SK-MEL-5 (cell line): Measurements from ENCODE around the gene RPAP3. TPM values are rescaled to one million over a fixed set of nuclear protein-coding genes. Genes with fewer than 3 reads are reported as not detected.

Experiments used
- DNase-seq: peaks from one replicate; pipeline ENCODE4 v3.0.0-alpha.2; 2016; ENCODE audit warnings: low read depth, low spot score
- in situ Hi-C: cut with HindIII; loops from 2 replicates; pipeline ENCODE4 v1.10.0; 2016; ENCODE audit warnings: low sequenced_read_pairs, high pct_unique_total_duplicates, low pct_unique_long_range_greater_than_20kb
- total RNA-seq: library from RNA; depleted of rRNA; stranded (reverse); fragments of >200 nt; shearing (Covaris generic); gene quantifications from 2 replicates; pipeline ENCODE4 v1.2.3, GENCODE V29; 2014

The RPAP3 gene
- total RNA-seq, 1 experiment from 2014 or later: 31.7 TPM

DNA sequence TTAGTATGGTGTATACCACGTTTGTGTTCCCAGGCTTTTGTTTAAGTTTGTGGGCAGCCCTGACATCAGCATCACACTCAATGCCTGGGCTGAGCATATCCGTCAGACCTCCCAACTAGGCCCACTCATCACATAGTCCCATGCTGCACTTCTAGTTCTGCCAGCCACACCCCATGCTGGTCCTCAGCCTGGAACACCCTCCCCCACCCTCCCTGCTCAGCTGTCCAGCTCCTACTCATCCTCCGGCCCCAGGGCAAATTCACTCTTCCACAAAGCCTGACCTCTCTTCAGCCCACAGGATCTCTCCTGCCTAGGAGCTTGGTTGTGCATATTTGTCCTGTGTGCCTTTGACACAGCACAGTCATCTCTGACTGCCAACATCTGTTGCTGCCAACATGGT, 23.4 kb upstream of the RPAP3 start:
- in situ Hi-C loops: no loop called here
- DNase-seq: no peak

DNA sequence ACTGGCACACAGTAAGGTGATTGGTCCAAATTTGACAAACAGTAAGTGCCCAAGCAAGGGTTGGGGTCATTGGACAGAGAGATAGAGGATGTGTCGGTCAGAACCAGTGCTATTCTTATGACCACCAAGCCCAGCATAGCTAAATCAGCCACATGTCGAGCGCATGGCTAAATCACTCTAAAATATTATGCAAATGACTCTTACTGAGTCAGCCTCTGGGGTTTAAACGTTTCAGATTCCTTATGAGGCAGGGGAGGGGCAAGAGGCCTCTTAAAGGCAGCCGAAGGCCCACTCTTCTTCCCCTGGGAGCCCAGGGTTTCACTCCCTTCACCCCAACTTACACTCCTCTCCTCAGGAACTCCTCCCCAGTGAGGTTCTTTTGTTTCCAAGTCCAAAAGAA, 20.1 kb upstream of the RPAP3 start:
- no peak for DNase-seq
- in situ Hi-C loops: no loop called here

DNA sequence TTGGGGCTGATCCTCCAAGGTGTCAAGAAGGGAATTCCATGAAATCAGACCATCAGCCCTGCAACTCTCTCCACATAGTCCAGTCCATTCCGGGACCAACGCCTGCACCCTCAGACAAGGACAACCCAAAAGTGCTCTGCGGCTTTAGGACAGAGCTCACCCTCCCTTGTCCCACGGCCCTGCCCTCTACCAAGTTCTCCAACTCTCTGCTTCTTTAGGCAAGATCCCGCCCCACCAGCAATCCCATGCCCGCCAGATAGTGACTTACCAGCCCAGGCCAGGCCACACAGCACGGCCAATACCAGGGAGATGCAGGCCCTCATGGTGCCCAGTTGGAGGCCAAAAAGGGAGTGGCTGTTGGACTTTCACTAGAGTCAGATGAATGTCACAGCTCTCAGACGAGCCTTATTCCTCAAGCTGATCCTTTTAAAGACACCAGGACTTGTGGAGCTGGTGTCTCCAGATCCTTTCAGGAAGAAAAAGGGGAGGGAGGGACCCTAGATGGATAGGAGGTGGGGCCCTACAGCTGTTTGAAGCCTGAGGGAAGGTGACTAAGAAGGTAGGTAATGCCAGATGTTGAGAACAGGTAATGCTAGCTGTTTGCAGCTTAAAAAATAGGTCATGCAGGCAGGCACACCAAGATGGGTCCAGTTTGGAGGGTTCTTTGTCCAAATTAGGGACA, 19.4 kb upstream of the RPAP3 start, which contains the start of gene ENDOU:
Gene ENDOU, minus strand, starts transcription at position 400 of the 682 bp plus-strand sequence. Its CDS starts 77 bp downstream, at position 323.
- in situ Hi-C loops: no loop called here
- no peak for DNase-seq

DNA sequence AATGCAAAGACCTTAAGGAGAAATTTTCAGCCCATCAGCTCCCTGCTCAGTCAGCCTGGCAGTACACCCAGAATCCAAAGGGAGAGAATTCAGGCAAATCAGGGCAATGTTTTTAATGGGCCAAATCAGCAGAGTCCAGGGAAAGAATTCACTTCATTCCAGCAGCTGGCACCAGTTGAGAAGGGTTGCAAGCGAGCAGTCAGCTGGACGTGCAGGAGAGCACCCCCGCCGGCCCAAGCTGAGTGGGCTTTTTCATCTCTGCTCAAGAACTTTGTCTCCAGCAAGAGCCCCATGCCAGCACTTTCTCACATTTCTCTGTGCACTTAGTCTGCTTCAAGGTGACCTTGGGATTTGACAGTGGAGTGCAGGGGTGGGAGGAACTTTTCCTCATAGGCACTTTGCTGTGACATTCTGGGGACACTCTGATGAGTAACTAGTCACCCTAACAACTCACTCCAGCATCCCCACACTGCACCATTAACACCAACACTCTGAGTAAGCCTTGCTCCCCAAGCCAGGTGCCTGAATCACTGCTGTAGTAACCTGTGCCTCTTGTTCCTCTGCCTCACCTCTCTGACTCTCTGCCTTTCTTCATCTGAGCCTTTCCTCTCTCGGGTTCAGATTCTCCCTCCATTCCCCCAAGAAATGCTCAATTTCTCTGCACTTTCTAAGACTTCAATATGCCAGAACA, 17.3 kb upstream of the RPAP3 start:
- no peak for DNase-seq
- in situ Hi-C loops: no loop called here

DNA sequence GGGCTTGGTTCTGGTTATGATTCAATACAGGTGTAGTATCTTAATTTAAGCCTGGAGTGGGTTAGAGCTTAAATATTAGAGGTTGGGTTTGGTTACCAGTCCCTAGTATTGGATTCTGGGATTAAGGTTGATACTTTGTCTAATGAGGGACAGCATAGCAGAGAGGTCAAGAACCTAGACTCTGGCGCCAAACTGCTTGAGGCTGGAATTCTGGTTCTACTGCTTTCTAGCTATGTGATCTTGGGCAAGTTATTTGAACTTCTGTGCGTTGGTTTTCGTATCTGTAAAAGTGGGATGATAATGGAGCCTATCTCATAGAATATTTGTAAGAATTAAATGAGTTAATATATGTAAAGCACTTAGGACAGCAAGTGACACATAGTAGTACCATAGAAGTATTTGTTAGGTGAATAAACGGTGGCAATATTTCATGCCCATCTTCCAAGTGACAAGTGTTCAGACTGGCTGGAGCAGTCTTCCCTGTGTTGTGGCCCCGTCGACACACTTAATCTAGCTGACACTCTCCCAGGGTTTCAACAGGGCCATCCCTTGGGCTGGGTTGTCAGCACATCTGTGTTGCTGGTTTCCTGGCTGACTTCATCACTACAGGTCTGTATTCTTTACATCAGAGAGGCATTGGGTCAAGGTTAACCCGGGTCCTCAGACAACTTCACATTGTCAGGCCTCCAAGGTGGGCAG, 16.5 kb upstream of the RPAP3 start:
- no peak for DNase-seq
- in situ Hi-C loops: no loop called here

DNA sequence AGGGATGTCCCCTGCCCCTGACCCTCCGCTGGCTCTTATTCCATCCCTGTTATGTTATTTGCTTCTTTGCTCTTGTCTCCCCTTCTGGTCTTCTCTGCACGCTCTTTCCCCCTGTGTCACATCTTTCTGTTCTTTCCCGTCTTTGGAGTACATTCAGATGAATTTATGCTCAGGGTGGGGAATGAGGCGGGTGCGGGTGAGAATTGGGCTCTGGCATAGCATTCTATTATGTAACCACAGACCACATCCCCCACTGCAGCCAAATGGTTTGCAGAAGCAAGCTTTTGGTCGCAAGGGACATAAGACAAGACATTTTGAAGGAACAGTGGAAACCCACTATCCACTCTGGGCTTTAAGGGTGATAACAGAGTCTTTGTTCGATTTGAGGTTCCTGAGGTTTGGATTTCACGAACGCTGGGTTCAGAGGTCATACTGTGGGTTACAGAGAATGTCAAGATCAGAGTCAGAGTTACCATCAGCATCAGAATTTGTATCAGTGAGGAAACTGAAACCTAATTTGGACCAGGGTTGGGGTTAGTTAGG, 15.7 kb upstream of the RPAP3 start:
- no peak for DNase-seq
- in situ Hi-C loops: no loop called here

DNA sequence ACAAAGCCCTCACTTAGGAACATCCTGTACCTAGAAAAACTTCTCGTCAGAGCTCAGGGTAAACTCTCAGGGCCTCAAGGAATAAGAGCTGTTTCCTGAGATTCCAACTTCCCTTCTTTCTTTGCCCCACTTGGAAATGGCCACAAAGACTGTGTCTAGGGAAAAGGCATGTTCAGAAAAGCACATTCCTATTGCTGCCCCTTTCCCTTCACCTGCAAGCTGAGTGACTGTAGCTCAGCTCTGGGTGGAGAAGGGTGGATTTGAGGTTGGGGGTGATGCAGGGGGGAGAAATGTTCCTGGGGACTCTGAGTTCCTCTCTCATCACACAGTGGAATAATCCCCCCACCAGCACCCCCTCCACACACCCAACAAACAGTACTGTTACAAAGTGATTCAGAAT, 12.7 kb upstream of the RPAP3 start:
- DNase-seq: no peak
- in situ Hi-C loops: no loop called here

DNA sequence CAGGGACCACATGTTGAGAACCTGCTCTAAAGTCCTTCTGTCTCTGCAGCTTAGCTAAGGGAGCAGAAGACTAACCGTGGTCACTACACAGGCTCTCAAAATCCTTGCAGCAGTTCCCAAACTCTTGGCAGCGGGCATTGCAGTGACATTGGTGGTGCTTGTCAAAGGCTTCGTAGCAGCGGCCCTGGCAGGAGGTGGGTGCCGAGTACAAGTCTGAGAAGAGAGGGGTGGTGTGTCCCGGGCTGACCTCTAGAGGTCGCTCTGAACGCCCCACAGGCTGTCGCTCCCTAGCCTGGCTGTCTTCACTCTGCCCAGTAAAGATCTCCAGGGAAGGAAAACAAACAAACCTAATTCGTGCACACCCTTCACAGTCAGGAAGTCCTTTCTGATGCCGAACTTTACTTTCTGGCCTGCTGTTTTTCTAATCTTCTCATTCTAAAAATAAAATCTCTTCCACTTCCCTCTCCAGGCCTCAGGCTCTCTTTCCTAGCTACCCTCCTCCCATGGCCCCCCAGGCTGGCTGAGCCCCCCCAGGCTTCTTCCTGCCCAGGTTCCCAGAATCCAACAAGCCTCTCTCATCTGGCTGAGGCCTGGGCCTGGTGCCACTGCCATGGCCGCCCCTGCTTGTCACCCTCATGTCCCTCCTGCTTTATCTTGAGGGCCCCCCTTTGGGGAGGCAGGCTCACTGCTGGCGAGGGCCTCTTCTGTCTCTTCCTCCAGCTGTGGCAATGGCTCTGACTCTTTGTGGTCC, 11.8 kb upstream of the RPAP3 start:
- in situ Hi-C loops: no loop called here
- peak; percentile 83 for DNase-seq

DNA sequence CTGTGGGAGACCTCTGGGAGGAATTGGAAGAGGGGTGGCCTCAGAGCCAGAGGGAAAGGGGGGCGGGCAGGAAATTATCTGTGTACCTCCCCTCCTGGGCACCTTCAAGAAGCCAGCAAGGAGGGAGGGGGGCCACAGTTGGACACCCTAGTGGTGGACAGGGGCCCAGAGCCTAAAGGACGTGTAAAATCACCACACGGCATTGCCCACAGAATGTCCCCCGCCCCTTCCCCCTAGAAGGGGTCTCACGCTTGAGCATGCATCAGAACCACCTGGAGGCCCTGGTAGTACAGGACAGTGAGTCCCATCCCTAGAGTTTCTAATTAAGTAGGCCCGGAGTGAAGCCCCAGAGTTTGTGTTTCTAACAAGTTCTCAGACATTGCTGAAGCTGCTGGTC, 11.2 kb upstream of the RPAP3 start:
- in situ Hi-C loops: no loop called here

DNA sequence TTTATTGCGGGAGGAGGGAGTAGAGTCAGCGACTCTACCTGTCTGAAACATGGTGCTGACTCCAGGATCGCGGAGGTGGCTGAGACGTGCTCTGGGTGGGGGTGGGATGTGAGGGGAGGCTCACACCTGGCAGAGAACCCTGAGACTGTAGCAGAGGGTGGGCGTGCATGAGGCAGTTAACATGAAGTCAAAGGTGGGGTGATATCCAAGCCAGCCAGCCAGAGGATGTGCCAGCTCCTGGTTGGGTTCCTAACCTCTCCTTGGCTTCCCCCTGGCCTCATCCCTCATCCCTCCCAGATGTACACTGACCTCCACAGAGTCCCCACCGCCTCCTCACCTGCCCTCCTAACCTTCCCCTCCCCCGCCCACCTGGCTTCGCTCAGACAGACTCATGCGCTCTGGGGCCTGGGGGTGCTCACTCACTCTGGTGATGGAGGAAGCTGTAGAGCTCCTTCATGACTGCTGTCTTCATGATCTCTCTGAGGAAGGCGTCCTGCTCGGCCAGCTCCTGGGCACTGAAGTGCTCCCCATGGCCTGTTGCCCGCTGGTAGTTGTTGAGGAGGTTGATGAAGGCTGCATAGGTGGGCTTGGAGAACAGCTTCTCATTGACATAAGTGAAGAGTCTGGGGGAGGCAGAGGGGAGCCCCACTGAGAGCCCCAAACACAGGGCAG, 10.2 kb upstream of the RPAP3 start:
- in situ Hi-C loops: no loop called here
- no peak for DNase-seq

More for the DNA sequence above, 11.2 kb upstream of the RPAP3 start:
- DNase-seq: no peak

DNA sequence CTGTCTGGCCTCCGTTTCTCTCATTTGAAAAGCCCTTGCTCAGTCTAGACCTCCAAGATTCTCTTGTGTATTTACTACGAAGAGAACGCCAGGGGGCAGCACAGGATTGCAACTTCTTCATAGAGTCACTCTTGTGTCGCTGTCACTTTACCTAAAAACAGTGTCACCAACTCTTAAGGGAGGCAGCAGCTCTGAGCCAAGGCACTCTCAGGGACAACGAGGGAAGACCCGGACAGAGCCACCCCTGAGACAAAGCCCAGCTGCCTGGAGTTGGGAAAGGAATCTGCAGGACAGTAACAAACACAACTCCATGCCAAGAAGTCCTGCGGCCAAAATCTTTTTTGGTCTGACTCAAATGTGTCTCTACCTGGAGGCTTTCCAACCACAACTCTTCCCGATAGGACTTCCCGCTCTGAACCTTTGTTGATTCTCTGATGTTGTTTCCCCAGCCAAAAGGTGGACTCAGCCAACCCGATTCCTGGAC, 9.6 kb upstream of the RPAP3 start:
- DNase-seq: peak; percentile 79
- in situ Hi-C loops: no loop called here

DNA sequence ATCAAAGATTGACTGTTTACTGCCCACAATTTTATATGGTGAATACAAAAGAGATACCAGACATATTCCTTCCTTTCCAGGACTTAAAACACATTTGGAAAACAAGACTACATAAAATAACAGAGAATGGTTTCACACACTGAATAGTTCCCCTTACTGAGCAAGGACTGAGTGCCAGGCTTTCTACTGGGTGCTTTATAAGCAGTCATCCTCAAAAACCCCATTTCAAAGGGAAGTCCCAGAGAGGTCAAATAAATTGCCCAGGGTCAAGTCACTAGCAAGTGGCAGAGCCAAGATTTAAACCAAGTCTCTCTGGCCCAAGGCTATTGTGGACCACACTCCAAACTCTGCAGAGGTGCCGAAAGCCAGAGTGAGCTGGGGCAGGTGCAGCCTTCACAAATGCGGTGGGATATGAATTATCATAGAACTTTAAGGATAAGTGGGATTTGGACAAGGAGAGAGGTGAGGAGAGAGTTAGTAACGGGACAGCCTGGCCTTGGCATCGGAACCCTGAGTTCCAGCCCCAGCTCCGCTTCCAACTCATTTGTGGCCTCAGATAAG, 9.1 kb upstream of the RPAP3 start:
- in situ Hi-C loops: no loop called here

DNA sequence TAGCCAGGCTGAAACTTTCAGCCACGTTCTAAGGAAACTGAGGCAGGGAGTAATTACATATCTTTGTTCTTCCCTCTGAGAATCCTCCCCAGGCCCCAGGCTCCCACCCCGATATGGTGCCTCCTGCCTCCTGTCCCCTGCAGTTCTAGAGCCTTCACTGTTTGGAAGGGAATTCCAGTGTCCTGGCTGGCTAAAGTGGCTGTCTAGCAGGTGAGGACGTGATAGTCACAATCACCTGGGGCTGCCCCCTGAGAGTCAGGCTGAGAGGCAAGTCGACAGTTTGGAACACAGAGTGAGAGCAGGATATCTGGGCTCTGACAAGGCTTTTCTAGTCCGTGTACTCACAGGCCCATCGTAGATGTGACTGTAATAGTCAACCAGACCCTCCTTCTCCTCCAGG, 6.3 kb upstream of the RPAP3 start:
- no peak for DNase-seq
- in situ Hi-C loops: no loop called here

More for the DNA sequence above, 9.1 kb upstream of the RPAP3 start:
- DNase-seq: no peak

DNA sequence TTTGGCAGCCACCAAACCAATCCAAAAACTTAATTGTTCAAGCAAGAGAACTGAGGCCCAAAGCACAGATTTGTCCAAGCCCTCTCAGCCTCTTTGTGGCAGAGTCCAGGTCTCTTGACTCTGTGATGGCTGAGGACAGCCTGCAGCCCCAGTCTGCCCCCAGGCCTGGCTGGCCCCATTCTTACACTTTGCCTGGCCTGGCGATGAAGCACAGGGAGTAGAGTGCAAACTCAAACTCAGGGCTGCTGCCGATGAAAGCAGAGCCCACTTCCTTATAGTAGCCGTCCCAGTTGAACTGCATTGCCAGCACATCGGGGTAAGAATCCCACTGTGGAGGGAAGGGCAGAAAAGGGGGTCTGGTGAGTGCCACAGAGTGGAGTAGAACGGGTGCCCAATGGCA, 5.6 kb upstream of the RPAP3 start:
- in situ Hi-C loops: no loop called here
- no peak for DNase-seq

DNA sequence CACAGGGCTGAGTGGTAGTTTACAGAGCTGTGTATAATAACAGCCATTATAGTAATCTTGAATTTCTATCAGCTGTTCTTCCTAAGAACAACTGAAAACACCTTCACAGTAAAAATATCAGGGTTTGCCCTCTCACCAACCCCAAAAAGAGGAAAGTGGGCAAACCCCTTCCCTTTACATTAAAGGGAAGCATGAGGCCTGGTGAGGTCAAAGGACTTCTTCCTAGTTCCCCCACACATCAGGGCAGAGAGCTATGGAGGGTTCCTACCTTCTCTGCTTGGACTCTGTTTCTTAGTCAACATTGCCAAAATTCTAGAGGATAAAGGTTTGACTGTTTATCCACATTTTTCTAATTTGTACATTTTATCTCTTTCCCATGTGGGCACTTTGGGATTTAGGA, 4.4 kb upstream of the RPAP3 start:
- in situ Hi-C loops: no loop called here
- no peak for DNase-seq

DNA sequence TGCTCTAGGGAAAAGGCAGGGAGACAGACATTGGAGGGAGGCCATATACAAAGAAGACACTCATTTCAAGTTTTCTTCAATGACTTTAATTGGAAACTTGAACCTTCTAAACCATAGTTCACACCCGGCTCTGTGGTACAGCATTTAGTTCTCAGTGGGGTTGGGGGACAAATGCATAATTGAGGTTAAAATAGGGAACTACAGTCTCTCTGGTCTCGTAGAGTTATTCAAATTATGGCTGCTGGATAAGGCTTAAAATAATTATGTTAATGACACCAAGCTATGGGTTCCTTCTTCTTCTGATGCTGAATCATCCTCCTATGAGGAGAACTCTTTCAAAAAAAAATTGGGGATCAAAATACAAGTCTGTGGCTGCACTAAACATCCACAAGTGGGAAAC, 3.8 kb upstream of the RPAP3 start:
- in situ Hi-C loops: no loop called here
- no peak for DNase-seq

DNA sequence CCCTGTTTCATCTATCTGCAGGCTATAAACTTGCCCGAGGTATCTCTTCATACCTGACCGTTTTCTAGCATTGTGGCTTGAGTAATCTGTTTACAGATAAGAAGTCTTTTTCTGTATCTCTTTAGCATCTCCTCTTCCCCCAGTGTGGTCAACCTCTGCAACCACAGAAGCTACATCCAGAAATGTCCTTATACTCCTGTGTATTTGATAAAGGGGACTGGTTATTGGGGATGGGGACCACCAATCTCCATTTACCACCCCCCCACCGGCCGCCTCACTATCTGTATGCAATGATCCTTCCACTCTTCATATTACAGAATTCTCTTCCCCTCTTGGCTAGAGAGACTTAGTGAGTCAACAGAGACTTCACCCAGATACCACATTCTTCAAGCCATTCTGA, 3.4 kb upstream of the RPAP3 start:
- no peak for DNase-seq
- in situ Hi-C loops: no loop called here
